Hepatocyte (in vitro differentiated cells): ENCODE results near the gene DHX8. TPM values are rescaled to one million over a fixed set of nuclear protein-coding genes. Genes with fewer than 3 reads are reported as not detected.

Experiments used
- DNase-seq: peaks from one replicate; pipeline ENCODE4 v3.0.0-alpha.2; 2016; ENCODE audit warnings: low spot score
- H2AFZ ChIP-seq: fragments of 200-600 bp; sonication (generic); 2 replicates; pipeline ENCODE4 v1.6.0; 2016; ENCODE audit warnings: antibody characterized with exemption, mild to moderate bottlenecking
- H3K27ac ChIP-seq: fragments of 200-600 bp; sonication (generic); 2 replicates; pipeline ENCODE4 v1.5.1; 2016; ENCODE audit warnings: mild to moderate bottlenecking
- H3K27me3 ChIP-seq: fragments of 200-600 bp; sonication (generic); 2 replicates; pipeline ENCODE4 v1.6.1; 2016
- H3K36me3 ChIP-seq: fragments of 200-600 bp; sonication (generic); replicated peaks from 2 replicates; pipeline ENCODE4 v1.5.1; 2016; ENCODE audit warnings: low read depth; ENCODE audit not compliant: insufficient read depth
- H3K4me1 ChIP-seq: fragments of 200-600 bp; sonication (generic); 2 replicates; pipeline ENCODE4 v1.5.1; 2016; ENCODE audit warnings: mild to moderate bottlenecking, moderate library complexity; ENCODE audit not compliant: insufficient read depth
- H3K4me2 ChIP-seq: fragments of 200-600 bp; sonication (generic); 2 replicates; pipeline ENCODE4 v1.6.0; 2016
- H3K4me3 ChIP-seq: fragments of 200-600 bp; sonication (generic); 2 replicates; pipeline ENCODE4 v1.5.1; 2016; ENCODE audit warnings: mild to moderate bottlenecking
- H3K79me2 ChIP-seq: fragments of 200-600 bp; sonication (generic); 2 replicates; pipeline ENCODE4 v1.6.0; 2017; ENCODE audit warnings: mild to moderate bottlenecking
- H3K9me2 ChIP-seq: fragments of 200-600 bp; sonication (generic); replicated peaks from 2 replicates; pipeline ENCODE4 v1.6.0; 2017; ENCODE audit warnings: mild to moderate bottlenecking; ENCODE audit not compliant: insufficient read depth
- H3K9me3 ChIP-seq: fragments of 200-600 bp; sonication (generic); 2 replicates; pipeline ENCODE4 v1.5.1; 2016; ENCODE audit warnings: low read depth, mild to moderate bottlenecking
- H4K20me1 ChIP-seq: fragments of 200-600 bp; sonication (generic); 2 replicates; pipeline ENCODE4 v1.6.0; 2016; ENCODE audit warnings: mild to moderate bottlenecking; ENCODE audit not compliant: insufficient read depth, poor library complexity, severe bottlenecking
- CTCF ChIP-seq: fragments of 200-600 bp; sonication (generic); IDR thresholded peaks from 2 replicates; pipeline ENCODE4 v1.5.1; 2016; ENCODE audit warnings: antibody characterized with exemption, mild to moderate bottlenecking; ENCODE audit not compliant: poor library complexity
- EZH2 ChIP-seq: fragments of 200-600 bp; sonication (generic); IDR thresholded peaks from 2 replicates; pipeline ENCODE4 v1.6.1; 2016; ENCODE audit warnings: antibody characterized with exemption, mild to moderate bottlenecking, borderline replicate concordance
- EZH2phosphoT487 ChIP-seq: fragments of 200-600 bp; sonication (generic); IDR thresholded peaks from one replicate; pipeline ENCODE4 v1.6.1; 2018; ENCODE audit warnings: antibody characterized with exemption, mild to moderate bottlenecking, low read depth, moderate library complexity; ENCODE audit not compliant: unreplicated experiment, severe bottlenecking
- WGBS: methylation state at CpG from one replicate; pipeline ENCODE4 v1.1.6; 2016; ENCODE audit warnings: low lambda C conversion rate; ENCODE audit errors: missing lambda C conversion rate; 5-methylcytosine and 5-hydroxymethylcytosine counted together
- polyA plus RNA-seq: library from polyadenylated mRNA; unstranded; fragments of >200 nt; fragmentation: Nextera tagmentation; extraction: Ambion mirVana; gene quantifications from 2 replicates; pipeline ENCODE4 v1.2.1, GENCODE V29; 2016
- total RNA-seq: library from RNA; depleted of rRNA; stranded (reverse); fragments of >200 nt; gene quantifications from 2 replicates; pipeline ENCODE4 v1.2.3, GENCODE V29; 2014

The DHX8 gene
- total and polyA plus RNA-seq, 2 experiments from 2014 or later, result 26.6 to 35.0 TPM

GRCh38 chr17:43524945-43525575 is 41.3 kb downstream of the DHX8 start:
- Histone ChIP-seq H4K20me1 (no peaks in the 10 kb centered on the region), H3K9me3 (no peaks in the 10 kb centered on the region), H3K9me2 (no peaks in the 10 kb centered on the region), H3K4me1 (peaks cover 11% of the 10 kb centered on the region), H3K27me3 (no peaks in the 10 kb centered on the region), H3K4me3 (no peak overlapping the region), H3K27ac (peak overlapping the region; percentile 84), H2AFZ (no peak overlapping the region), H3K79me2 (no peaks in the 10 kb centered on the region), H3K36me3 (peaks cover 7% of the 10 kb centered on the region), H3K4me2 (no peak overlapping the region)
- no peak for DNase-seq
- 82% methylated on average over 8 of the region's 8 CpGs for WGBS
- TF ChIP-seq EZH2phosphoT487, result no peak
- no peak for TF ChIP-seq EZH2
- no peak for TF ChIP-seq CTCF

GRCh38 chr17:43526886-43527648 is 43.3 kb downstream of the DHX8 start:
- TF ChIP-seq EZH2phosphoT487 (no peak), CTCF (no peak), EZH2 (no peak)
- no peak overlapping the region for H2AFZ ChIP-seq
- no peaks in the 10 kb centered on the region for H3K36me3 ChIP-seq
- no peak for DNase-seq
- 92% methylated on average over 7 of the region's 7 CpGs for WGBS
- no peak overlapping the region for H3K4me2 ChIP-seq
- peaks cover 25% of the 10 kb centered on the region for H3K4me1 ChIP-seq
- H4K20me1 ChIP-seq, result no peaks in the 10 kb centered on the region
- no peaks in the 10 kb centered on the region for H3K9me2 ChIP-seq
- H3K4me3 ChIP-seq, result no peak overlapping the region
- H3K79me2 ChIP-seq, result no peaks in the 10 kb centered on the region
- H3K27ac ChIP-seq, result no peak overlapping the region
- no peaks in the 10 kb centered on the region for H3K27me3 ChIP-seq
- no peaks in the 10 kb centered on the region for H3K9me3 ChIP-seq

GRCh38 chr17:43528319-43528987 is 44.7 kb downstream of the DHX8 start:
- no peaks in the 10 kb centered on the region for H3K36me3 ChIP-seq
- TF ChIP-seq EZH2 (no peak), EZH2phosphoT487 (no peak), CTCF (no peak)
- H3K27ac ChIP-seq, result no peak overlapping the region

More at GRCh38 chr17:43528319-43528987, 44.7 kb downstream of the DHX8 start:
- no peaks in the 10 kb centered on the region for H3K27me3 ChIP-seq
- H3K9me3 ChIP-seq, result no peaks in the 10 kb centered on the region
- H2AFZ ChIP-seq, result no peak overlapping the region
- H3K79me2 ChIP-seq, result no peaks in the 10 kb centered on the region
- no peak for DNase-seq
- no peaks in the 10 kb centered on the region for H4K20me1 ChIP-seq
- H3K9me2 ChIP-seq, result no peaks in the 10 kb centered on the region
- 88% methylated on average over 13 of the region's 13 CpGs for WGBS
- H3K4me1 ChIP-seq, result peaks cover 25% of the 10 kb centered on the region
- no peak overlapping the region for H3K4me3 ChIP-seq
- H3K4me2 ChIP-seq, result no peak overlapping the region
